HG03066 (cell line): ENCODE results near the gene C17orf107.

ENCODE experiments used
- ATAC-seq: cut with Tn5 transposase; IDR thresholded peaks from one replicate; pipeline ENCODE4 v1.9.1; 2021; ENCODE audit warnings: low read depth; ENCODE audit not compliant: unreplicated experiment

Gene C17orf107

GRCh38 chr17:4870855-4871254 lies 28.5 kb upstream of the C17orf107 start:
- ATAC-seq: no peak

DNA sequence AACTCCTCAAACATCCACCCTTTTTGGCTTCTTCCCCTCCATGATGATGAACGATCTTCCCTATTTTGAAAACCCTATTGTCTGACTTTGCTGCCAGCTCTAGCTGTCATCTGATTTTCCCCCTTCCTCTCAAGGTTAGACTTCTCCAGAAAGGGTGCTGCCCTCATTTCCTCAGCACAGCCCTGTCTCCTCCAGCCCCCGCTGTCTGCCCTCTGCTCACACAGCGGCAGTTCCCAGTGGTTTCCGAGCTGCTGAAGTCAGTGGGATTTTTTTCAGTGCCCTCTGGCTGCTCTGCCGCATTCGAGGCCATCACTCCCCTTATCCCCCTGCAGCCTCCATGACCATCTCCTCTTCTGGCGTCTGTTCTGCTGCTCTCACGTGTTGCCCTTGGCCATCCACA lies 26.6 kb upstream of the C17orf107 start:
- no peak for ATAC-seq

GRCh38 chr17:4877089-4877488 lies 22.2 kb upstream of the C17orf107 start:
- ATAC-seq: no peak

GRCh38 chr17:4879601-4880000 lies 19.7 kb upstream of the C17orf107 start:
- ATAC-seq: no peak

GRCh38 chr17:4880857-4881256 lies 18.5 kb upstream of the C17orf107 start:
- no peak for ATAC-seq

GRCh38 chr17:4881761-4882555 lies 17.4 kb upstream of the C17orf107 start:
- ATAC-seq: no peak

DNA sequence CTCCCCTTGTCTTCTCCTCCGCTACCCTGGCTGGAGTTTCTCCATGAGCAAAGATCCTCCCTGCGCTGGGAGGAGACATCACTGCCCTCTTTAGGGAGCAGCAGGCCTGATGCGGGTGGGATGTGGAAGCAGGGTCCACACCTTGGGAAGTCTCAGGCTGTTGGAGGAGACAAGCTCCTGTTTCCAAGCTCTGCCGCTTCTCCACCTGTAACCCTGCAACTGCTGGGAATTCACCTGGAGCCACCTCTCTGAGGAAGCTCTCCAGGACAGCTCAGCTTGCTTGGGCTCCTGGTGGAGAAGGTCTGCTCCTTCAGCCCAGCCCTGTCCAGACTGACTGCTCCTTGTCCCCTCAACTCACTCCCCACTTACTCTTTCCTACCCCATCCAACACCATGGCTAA lies 14.8 kb upstream of the C17orf107 start:
- ATAC-seq: no peak

- ATAC-seq: no peak
These were observed 12.5 kb upstream of the C17orf107 start for GRCh38 chr17:4886830-4887229.

DNA sequence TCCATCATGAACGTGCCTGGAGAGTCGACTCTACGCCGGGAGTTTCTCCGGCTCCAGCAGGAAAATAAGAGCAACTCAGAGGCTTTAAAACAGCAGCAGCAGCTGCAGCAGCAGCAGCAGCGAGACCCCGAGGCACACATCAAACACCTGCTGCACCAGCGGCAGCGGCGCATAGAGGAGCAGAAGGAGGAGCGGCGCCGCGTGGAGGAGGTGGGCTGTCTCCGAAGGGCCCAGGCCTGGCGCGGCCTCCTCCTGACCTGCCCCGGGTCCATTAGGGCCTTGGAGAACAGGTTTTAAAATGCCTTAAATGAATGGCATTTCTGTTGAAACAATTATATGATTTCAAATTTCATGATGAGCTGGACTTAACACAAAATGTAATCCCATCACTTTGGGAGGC lies 11.8 kb upstream of the C17orf107 start:
- no peak for ATAC-seq

GRCh38 chr17:4891411-4892410 lies 7.6 kb upstream of the C17orf107 start:
- ATAC-seq: no peak

DNA sequence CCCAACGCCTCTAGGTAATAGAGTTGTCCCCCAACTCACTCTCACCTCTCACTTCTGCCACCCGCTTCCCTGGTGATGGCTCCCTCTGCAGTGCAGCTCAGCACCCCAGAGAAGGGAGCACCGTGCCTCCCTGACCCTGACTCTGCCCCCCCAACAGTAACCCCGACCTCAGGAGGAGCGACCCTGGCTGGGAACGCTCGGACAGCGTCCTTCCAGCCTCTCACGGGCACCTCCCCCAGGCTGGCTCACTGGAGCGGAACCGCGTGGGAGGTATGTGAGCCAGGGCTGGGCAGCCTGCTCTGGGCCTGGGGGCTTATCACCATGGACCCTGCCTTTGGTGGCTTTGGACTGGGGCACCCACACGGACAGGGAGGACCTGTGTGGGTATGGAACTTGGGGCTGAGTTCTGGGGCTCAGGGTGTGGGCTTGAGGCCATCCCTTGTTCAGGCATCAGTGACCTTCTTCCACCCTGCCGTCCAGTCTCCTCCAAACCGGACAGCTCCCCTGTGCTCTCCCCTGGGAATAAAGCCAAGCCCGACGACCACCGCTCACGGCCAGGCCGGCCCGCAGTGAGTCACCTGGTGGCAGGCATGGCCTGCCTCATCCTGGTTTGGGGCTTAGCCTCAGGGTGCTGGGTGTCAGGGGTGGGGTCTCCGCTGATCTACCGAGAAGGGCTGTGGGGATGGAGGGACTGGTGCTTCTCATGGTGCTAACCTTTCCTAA lies 6.7 kb upstream of the C17orf107 start:
- no peak for ATAC-seq

DNA sequence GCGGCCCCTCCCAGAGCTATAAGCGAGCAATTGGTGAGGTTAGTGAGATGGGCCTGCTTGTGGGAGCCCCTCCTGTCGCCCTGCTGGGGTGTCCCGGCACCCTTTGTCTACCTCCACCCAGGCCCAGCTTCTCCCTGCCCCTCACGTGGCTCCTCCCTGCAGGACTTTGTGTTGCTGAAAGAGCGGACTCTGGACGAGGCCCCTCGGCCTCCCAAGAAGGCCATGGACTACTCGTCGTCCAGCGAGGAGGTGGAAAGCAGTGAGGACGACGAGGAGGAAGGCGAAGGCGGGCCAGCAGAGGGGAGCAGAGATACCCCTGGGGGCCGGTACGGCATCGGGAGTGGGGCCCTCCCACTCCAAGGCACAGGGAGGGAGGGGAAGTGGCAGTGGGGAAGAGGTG lies 6.1 kb upstream of the C17orf107 start:
- ATAC-seq: no peak

DNA sequence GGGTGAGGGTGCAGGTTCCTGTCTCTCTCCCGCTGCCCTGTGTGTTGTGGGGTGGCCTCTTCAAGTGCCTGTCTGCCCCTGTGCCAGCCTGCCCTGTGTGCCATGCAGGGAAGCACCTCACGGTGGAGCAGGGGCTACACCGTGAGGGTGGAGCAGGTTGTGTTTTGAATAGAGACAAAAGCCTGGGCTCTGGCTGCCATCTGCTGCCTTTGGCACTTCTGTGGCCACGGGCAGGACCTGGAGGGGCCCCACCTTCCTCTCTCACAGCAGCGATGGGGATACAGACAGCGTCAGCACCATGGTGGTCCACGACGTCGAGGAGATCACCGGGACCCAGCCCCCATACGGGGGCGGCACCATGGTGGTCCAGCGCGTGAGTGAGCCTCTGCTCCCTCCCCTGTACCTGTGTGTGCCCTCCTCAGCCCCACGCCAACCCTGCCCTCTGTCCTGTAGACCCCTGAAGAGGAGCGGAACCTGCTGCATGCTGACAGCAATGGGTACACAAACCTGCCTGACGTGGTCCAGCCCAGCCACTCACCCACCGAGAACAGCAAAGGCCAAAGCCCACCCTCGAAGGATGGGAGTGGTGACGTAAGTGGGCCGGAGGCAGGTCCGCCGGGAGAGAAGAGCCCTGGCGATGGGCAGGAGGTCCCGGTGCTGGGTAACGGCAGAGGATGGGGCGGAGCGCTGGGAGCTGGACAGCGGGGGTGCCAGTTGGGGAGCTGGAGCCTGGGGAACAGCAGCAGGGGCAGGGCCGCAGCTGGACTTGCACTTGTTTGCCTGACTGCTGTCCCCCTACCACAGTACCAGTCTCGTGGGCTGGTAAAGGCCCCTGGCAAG lies 5.4 kb upstream of the C17orf107 start:
- ATAC-seq: no peak

DNA sequence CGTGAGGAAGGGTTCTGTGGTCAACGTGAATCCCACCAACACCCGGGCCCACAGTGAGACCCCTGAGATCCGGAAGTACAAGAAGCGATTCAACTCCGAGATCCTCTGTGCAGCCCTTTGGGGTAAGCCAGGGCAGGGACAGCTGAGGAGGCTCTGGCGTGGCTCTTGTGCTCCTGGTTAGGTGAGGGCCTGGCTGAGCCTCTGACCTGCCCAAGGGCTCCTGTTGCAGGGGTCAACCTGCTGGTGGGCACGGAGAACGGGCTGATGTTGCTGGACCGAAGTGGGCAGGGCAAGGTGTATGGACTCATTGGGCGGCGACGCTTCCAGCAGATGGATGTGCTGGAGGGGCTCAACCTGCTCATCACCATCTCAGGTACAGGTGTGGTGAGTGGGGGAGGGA lies 4.2 kb upstream of the C17orf107 start:
- ATAC-seq: no peak

GRCh38 chr17:4895657-4896331 lies 3.5 kb upstream of the C17orf107 start:
- no peak for ATAC-seq

- no peak for ATAC-seq
These were observed 2.8 kb upstream of the C17orf107 start for GRCh38 chr17:4896332-4897197.

DNA sequence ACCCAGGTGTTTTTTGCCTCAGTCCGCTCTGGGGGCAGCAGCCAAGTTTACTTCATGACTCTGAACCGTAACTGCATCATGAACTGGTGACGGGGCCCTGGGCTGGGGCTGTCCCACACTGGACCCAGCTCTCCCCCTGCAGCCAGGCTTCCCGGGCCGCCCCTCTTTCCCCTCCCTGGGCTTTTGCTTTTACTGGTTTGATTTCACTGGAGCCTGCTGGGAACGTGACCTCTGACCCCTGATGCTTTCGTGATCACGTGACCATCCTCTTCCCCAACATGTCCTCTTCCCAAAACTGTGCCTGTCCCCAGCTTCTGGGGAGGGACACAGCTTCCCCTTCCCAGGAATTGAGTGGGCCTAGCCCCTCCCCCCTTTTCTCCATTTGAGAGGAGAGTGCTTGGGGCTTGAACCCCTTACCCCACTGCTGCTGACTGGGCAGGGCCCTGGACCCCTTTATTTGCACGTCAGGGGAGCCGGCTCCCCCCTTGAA lies 2.1 kb upstream of the C17orf107 start:
- ATAC-seq: no peak

DNA sequence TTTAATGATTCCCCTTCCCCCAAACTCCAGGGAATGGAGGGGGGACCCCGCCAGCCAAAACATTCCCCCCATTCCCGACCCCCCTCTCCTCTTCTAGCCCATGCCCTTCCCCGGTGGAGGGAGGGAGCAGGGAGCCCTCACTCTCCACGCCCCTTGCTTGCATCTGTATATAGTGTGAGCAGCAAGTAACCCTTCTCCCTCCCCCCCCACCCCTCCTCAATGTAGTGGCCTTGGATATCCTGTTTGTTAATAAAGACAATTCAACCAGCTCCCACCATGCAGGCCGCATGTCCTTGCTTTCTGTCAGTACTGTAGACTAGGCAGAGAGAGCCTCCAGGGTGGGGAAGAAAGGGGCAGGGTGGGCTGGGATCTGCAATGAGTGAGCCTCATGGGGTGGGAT lies 1.6 kb upstream of the C17orf107 start:
- ATAC-seq: no peak
